WTC11 (cell line): ENCODE data around the gene MTA1. TPM values are rescaled to one million over a fixed set of nuclear protein-coding genes. Genes with fewer than 3 reads are reported as not detected.

ENCODE experiments used
- ATAC-seq: fragments of 200-7000 bp; cut with Tn5 transposase; 2 replicates; pipeline ENCODE4 v1.10.0; 2021; ENCODE audit warnings: mild to moderate bottlenecking, moderate library complexity
- CTCF ChIA-PET: fragments of 300-600 bp; sonication (Branson Sonifier 250); formaldehyde crosslinking; loops from one replicate; lab custom pipeline; 2021; ENCODE audit warnings: antibody characterized with exemption; lab: Charles Lee
- POLR2A ChIA-PET: fragments of 350-600 bp; sonication (Branson Sonifier 250); formaldehyde crosslinking; loops from one replicate; lab custom pipeline; 2021; ENCODE audit warnings: antibody characterized with exemption; lab: Charles Lee
- DNase-seq: peaks from one replicate; pipeline ENCODE4 v3.0.0; 2021; ENCODE audit warnings: low spot score
- H3K27ac Mint-ChIP-seq: 2 replicates; pipeline ENCODE4 v1.8.0; 2021; ENCODE audit warnings: mixed read lengths
- H3K27me3 Mint-ChIP-seq: 2 replicates; pipeline ENCODE4 v1.8.0; 2021; ENCODE audit warnings: low read depth, mild to moderate bottlenecking, moderate library complexity, mixed read lengths
- H3K36me3 Mint-ChIP-seq: 2 replicates; pipeline ENCODE4 v1.8.0; 2021; ENCODE audit warnings: mixed read lengths
- H3K4me1 Mint-ChIP-seq: 2 replicates; pipeline ENCODE4 v1.8.0; 2022; ENCODE audit warnings: mixed read lengths
- H3K4me3 Mint-ChIP-seq: 2 replicates; pipeline ENCODE4 v1.8.0; 2021; ENCODE audit warnings: mild to moderate bottlenecking, moderate library complexity, mixed read lengths
- H3K9me3 Mint-ChIP-seq: 2 replicates; pipeline ENCODE4 v1.8.0; 2021; ENCODE audit warnings: mixed read lengths
- ELF4 ChIP-seq: sonication (generic); formaldehyde crosslinking; IDR thresholded peaks from 2 replicates; pipeline ENCODE4 v1.8.1; 2022; ENCODE audit warnings: low read depth, mild to moderate bottlenecking, moderate library complexity, missing genetic modification reagents
- GRHL2 ChIP-seq: fragments of 250-450 bp; sonication (Bioruptor Pico); IDR thresholded peaks from 2 replicates; pipeline ENCODE4 v1.8.0; 2022; ENCODE audit warnings: mild to moderate bottlenecking, moderate library complexity; ENCODE audit not compliant: insufficient replicate concordance, severe bottlenecking
- JAZF1 ChIP-seq: fragments of 250-450 bp; sonication (Bioruptor Pico); IDR thresholded peaks from 2 replicates; pipeline ENCODE4 v1.9.0; 2021; ENCODE audit warnings: moderate library complexity, mild to moderate bottlenecking, inconsistent platforms
- KAT7 ChIP-seq: sonication (generic); formaldehyde crosslinking; IDR thresholded peaks from 2 replicates; pipeline ENCODE4 v1.8.1; 2023; ENCODE audit warnings: missing genetic modification reagents, mild to moderate bottlenecking, borderline replicate concordance
- NR1H2 ChIP-seq: sonication (generic); formaldehyde crosslinking; IDR thresholded peaks from 2 replicates; pipeline ENCODE4 v1.9.0; 2021; ENCODE audit warnings: mild to moderate bottlenecking, moderate library complexity, missing genetic modification reagents
- NR3C1 ChIP-seq: sonication (generic); formaldehyde crosslinking; conservative IDR thresholded peaks from 2 replicates; pipeline ENCODE4 v1.8.1; 2023; ENCODE audit warnings: low read depth, mild to moderate bottlenecking, missing genetic modification reagents
- TCF7 ChIP-seq: sonication (generic); formaldehyde crosslinking; IDR thresholded peaks from 2 replicates; pipeline ENCODE4 v1.8.0; 2022; ENCODE audit warnings: mild to moderate bottlenecking, low read depth, missing genetic modification reagents, moderate library complexity
- ZNF121 ChIP-seq: sonication (generic); formaldehyde crosslinking; IDR thresholded peaks from 2 replicates; pipeline ENCODE4 v1.8.0; 2023; ENCODE audit warnings: missing genetic modification reagents
- ZNF396 ChIP-seq: fragments of 250-450 bp; sonication (Bioruptor Pico); IDR thresholded peaks from 2 replicates; pipeline ENCODE4 v1.8.0; 2021; ENCODE audit warnings: mild to moderate bottlenecking, moderate library complexity, borderline replicate concordance
- ZNF671 ChIP-seq: fragments of 250-450 bp; sonication (Bioruptor Pico); IDR thresholded peaks from 2 replicates; pipeline ENCODE4 v1.8.0; 2021; ENCODE audit warnings: mild to moderate bottlenecking
- total RNA-seq: library from RNA; stranded (reverse); gene quantifications from 3 replicates; pipeline ENCODE4 v1.2.3, GENCODE V29; 2021
- TF ChIP-seq, protein P1 (sequence below): fragments of 250-450 bp; sonication (Bioruptor Pico); IDR thresholded peaks from 2 replicates; pipeline ENCODE4 v2.1.2; 2022; ENCODE audit warnings: mild to moderate bottlenecking, moderate library complexity
- TF ChIP-seq, protein P2 (sequence below): sonication (generic); formaldehyde crosslinking; conservative IDR thresholded peaks from 2 replicates; pipeline ENCODE4 v1.8.1; 2023; ENCODE audit warnings: mild to moderate bottlenecking, low read depth, missing genetic modification reagents, moderate library complexity
- TF ChIP-seq, protein P3 (sequence below): sonication (generic); formaldehyde crosslinking; IDR thresholded peaks from 2 replicates; pipeline ENCODE4 v1.8.1; 2022; ENCODE audit warnings: low read depth, mild to moderate bottlenecking, moderate library complexity, missing genetic modification reagents, borderline replicate concordance
- TF ChIP-seq, protein P4 (sequence below): fragments of 200-600 bp; IDR thresholded peaks from 2 replicates; pipeline ENCODE4 v1.8.0; 2022; ENCODE audit warnings: antibody characterized with exemption
- TF ChIP-seq, protein P5 (sequence below): sonication (generic); formaldehyde crosslinking; IDR thresholded peaks from 2 replicates; pipeline ENCODE4 v1.8.0; 2023; ENCODE audit warnings: missing genetic modification reagents
- TF ChIP-seq, protein P6 (sequence below): sonication (generic); formaldehyde crosslinking; IDR thresholded peaks from 2 replicates; pipeline ENCODE4 v1.8.0; 2022; ENCODE audit warnings: mild to moderate bottlenecking, missing genetic modification reagents
- TF ChIP-seq, protein P7 (sequence below): sonication (generic); formaldehyde crosslinking; IDR thresholded peaks from 2 replicates; pipeline ENCODE4 v1.8.1; 2022; ENCODE audit warnings: missing genetic modification reagents, borderline replicate concordance
- TF ChIP-seq, protein P8 (sequence below): sonication (generic); formaldehyde crosslinking; IDR thresholded peaks from 2 replicates; pipeline ENCODE4 v1.8.1; 2023; ENCODE audit warnings: mild to moderate bottlenecking, missing genetic modification reagents, moderate library complexity
- TF ChIP-seq, protein P9 (sequence below): sonication (generic); formaldehyde crosslinking; IDR thresholded peaks from 2 replicates; pipeline ENCODE4 v1.8.1; 2023; ENCODE audit warnings: mild to moderate bottlenecking, missing genetic modification reagents, moderate library complexity
- TF ChIP-seq, protein P10 (sequence below): sonication (generic); formaldehyde crosslinking; IDR thresholded peaks from 2 replicates; pipeline ENCODE4 v1.8.0; 2023; ENCODE audit warnings: mild to moderate bottlenecking, missing genetic modification reagents

The MTA1 gene
- total RNA-seq, 1 experiment from 2014 or later = 279 TPM

DNA sequence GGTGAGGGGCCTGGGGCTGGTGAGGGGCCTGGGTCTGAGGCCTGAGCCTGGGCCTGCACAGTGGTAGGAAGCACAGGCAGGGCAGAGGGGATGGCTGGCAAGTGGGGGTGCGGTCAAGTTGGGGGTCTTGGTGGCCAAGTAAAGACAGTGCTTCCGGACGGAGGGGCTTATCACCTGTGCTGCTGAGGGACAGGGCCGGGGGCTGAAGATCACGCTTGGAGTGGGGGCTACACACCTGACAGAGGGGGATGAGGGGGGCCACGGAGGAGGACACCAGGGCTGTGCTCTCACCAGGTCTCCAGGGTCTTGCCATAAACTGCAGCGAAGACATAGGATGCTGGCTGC lies 83.6 kb downstream of the MTA1 start (continued):
- TF ChIP-seq, protein P1, sequence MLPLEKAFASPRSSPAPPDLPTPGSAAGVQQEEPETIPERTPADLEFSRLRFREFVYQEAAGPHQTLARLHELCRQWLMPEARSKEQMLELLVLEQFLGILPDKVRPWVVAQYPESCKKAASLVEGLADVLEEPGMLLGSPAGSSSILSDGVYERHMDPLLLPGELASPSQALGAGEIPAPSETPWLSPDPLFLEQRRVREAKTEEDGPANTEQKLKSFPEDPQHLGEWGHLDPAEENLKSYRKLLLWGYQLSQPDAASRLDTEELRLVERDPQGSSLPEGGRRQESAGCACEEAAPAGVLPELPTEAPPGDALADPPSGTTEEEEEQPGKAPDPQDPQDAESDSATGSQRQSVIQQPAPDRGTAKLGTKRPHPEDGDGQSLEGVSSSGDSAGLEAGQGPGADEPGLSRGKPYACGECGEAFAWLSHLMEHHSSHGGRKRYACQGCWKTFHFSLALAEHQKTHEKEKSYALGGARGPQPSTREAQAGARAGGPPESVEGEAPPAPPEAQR (CRISPR knock-in tag) = no peak
- TF ChIP-seq, protein P2, sequence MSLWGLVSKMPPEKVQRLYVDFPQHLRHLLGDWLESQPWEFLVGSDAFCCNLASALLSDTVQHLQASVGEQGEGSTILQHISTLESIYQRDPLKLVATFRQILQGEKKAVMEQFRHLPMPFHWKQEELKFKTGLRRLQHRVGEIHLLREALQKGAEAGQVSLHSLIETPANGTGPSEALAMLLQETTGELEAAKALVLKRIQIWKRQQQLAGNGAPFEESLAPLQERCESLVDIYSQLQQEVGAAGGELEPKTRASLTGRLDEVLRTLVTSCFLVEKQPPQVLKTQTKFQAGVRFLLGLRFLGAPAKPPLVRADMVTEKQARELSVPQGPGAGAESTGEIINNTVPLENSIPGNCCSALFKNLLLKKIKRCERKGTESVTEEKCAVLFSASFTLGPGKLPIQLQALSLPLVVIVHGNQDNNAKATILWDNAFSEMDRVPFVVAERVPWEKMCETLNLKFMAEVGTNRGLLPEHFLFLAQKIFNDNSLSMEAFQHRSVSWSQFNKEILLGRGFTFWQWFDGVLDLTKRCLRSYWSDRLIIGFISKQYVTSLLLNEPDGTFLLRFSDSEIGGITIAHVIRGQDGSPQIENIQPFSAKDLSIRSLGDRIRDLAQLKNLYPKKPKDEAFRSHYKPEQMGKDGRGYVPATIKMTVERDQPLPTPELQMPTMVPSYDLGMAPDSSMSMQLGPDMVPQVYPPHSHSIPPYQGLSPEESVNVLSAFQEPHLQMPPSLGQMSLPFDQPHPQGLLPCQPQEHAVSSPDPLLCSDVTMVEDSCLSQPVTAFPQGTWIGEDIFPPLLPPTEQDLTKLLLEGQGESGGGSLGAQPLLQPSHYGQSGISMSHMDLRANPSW (CRISPR knock-in tag) = no peak
- no peak for TF ChIP-seq ZNF121 (CRISPR knock-in tag)
- TF ChIP-seq, protein P3, sequence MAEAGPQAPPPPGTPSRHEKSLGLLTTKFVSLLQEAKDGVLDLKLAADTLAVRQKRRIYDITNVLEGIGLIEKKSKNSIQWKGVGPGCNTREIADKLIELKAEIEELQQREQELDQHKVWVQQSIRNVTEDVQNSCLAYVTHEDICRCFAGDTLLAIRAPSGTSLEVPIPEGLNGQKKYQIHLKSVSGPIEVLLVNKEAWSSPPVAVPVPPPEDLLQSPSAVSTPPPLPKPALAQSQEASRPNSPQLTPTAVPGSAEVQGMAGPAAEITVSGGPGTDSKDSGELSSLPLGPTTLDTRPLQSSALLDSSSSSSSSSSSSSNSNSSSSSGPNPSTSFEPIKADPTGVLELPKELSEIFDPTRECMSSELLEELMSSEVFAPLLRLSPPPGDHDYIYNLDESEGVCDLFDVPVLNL (CRISPR knock-in tag) = no peak
- TF ChIP-seq, protein P4, sequence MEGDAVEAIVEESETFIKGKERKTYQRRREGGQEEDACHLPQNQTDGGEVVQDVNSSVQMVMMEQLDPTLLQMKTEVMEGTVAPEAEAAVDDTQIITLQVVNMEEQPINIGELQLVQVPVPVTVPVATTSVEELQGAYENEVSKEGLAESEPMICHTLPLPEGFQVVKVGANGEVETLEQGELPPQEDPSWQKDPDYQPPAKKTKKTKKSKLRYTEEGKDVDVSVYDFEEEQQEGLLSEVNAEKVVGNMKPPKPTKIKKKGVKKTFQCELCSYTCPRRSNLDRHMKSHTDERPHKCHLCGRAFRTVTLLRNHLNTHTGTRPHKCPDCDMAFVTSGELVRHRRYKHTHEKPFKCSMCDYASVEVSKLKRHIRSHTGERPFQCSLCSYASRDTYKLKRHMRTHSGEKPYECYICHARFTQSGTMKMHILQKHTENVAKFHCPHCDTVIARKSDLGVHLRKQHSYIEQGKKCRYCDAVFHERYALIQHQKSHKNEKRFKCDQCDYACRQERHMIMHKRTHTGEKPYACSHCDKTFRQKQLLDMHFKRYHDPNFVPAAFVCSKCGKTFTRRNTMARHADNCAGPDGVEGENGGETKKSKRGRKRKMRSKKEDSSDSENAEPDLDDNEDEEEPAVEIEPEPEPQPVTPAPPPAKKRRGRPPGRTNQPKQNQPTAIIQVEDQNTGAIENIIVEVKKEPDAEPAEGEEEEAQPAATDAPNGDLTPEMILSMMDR = no peak
- TF ChIP-seq, protein P5, sequence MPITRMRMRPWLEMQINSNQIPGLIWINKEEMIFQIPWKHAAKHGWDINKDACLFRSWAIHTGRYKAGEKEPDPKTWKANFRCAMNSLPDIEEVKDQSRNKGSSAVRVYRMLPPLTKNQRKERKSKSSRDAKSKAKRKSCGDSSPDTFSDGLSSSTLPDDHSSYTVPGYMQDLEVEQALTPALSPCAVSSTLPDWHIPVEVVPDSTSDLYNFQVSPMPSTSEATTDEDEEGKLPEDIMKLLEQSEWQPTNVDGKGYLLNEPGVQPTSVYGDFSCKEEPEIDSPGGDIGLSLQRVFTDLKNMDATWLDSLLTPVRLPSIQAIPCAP = no peak
- TF ChIP-seq, protein P6, sequence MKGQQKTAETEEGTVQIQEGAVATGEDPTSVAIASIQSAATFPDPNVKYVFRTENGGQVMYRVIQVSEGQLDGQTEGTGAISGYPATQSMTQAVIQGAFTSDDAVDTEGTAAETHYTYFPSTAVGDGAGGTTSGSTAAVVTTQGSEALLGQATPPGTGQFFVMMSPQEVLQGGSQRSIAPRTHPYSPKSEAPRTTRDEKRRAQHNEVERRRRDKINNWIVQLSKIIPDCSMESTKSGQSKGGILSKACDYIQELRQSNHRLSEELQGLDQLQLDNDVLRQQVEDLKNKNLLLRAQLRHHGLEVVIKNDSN = no peak
- no peak for TF ChIP-seq GRHL2 (CRISPR knock-in tag)
- TF ChIP-seq, all 79 proteins: peak for 0

DNA sequence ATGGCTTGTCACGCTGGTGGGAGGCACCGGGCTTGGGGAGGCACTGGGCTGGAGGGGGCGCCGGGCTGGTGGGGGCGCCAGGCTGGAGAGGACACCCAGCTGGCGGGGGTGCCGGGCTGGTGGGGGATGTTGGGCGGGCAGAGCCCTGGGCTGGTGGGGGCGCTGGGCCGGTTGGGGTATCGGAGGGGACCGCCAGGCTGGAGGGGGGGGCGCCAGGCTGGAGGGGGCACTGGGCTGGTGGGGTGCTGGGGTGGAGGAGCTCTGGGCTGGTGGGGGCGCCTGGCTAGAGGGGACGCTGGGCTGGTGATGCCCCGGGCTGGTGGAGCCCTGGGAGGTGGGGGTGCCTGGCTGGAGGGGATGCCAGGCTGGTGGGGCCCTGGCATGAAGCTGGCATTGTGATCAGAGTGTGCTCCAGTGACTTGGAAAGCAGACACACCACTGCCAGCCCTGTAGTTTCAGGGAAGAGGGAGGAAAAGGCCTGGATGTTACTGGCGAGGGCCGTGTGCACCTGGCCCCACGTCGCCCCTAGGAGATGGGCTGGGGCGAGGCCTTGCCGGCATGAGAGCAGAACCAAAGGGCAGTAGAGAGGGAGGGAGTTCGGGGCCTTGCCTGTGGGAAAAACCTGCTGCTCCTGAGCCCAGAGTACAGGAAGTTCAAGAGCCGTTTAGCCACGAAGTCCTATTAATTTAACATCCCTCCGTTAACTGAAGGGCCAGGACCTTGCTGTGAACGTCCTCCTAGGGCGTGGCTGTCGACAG lies 84.5 kb downstream of the MTA1 start:
- peaks cover 4% of the 10 kb centered on the region for H3K27me3 Mint-ChIP-seq
- ChIA-PET CTCF (interaction anchor here (0.8 kb wide), 1 partner anchor 85 kb away, joined by 3 read pairs; no protein-coding TSS in a partner anchor), POLR2A (no interaction called here)
- no peak for DNase-seq
- ATAC-seq = no peak
- no peak overlapping the region for H3K27ac Mint-ChIP-seq
- H3K36me3 Mint-ChIP-seq = peaks cover 2% of the 10 kb centered on the region; the same call in 1 of the 2 replicates
- H3K9me3 Mint-ChIP-seq = peaks cover 3% of the 10 kb centered on the region
- no peak overlapping the region for H3K4me3 Mint-ChIP-seq
- H3K4me1 Mint-ChIP-seq = no peaks in the 10 kb centered on the region
- TF ChIP-seq TCF7 (CRISPR knock-in tag) (no peak), ZNF671 (CRISPR knock-in tag) (no peak), ELF4 (CRISPR knock-in tag) (no peak), ZNF396 (no peak), NR3C1 (CRISPR knock-in tag) (no peak), JAZF1 (CRISPR knock-in tag) (no peak), NR1H2 (CRISPR knock-in tag) (no peak), KAT7 (CRISPR knock-in tag) (no peak)
- TF ChIP-seq, protein P7, sequence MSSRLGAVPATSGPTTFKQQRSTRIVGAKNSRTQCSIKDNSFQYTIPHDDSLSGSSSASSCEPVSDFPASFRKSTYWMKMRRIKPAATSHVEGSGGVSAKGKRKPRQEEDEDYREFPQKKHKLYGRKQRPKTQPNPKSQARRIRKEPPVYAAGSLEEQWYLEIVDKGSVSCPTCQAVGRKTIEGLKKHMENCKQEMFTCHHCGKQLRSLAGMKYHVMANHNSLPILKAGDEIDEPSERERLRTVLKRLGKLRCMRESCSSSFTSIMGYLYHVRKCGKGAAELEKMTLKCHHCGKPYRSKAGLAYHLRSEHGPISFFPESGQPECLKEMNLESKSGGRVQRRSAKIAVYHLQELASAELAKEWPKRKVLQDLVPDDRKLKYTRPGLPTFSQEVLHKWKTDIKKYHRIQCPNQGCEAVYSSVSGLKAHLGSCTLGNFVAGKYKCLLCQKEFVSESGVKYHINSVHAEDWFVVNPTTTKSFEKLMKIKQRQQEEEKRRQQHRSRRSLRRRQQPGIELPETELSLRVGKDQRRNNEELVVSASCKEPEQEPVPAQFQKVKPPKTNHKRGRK = no peak
- TF ChIP-seq, protein P8, sequence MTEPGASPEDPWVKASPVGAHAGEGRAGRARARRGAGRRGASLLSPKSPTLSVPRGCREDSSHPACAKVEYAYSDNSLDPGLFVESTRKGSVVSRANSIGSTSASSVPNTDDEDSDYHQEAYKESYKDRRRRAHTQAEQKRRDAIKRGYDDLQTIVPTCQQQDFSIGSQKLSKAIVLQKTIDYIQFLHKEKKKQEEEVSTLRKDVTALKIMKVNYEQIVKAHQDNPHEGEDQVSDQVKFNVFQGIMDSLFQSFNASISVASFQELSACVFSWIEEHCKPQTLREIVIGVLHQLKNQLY (CRISPR knock-in tag) = no peak
- TF ChIP-seq, protein P9, sequence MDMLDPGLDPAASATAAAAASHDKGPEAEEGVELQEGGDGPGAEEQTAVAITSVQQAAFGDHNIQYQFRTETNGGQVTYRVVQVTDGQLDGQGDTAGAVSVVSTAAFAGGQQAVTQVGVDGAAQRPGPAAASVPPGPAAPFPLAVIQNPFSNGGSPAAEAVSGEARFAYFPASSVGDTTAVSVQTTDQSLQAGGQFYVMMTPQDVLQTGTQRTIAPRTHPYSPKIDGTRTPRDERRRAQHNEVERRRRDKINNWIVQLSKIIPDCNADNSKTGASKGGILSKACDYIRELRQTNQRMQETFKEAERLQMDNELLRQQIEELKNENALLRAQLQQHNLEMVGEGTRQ (CRISPR knock-in tag) = no peak
- TF ChIP-seq, protein P10, sequence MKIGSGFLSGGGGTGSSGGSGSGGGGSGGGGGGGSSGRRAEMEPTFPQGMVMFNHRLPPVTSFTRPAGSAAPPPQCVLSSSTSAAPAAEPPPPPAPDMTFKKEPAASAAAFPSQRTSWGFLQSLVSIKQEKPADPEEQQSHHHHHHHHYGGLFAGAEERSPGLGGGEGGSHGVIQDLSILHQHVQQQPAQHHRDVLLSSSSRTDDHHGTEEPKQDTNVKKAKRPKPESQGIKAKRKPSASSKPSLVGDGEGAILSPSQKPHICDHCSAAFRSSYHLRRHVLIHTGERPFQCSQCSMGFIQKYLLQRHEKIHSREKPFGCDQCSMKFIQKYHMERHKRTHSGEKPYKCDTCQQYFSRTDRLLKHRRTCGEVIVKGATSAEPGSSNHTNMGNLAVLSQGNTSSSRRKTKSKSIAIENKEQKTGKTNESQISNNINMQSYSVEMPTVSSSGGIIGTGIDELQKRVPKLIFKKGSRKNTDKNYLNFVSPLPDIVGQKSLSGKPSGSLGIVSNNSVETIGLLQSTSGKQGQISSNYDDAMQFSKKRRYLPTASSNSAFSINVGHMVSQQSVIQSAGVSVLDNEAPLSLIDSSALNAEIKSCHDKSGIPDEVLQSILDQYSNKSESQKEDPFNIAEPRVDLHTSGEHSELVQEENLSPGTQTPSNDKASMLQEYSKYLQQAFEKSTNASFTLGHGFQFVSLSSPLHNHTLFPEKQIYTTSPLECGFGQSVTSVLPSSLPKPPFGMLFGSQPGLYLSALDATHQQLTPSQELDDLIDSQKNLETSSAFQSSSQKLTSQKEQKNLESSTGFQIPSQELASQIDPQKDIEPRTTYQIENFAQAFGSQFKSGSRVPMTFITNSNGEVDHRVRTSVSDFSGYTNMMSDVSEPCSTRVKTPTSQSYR (CRISPR knock-in tag) = no peak
